Amniotic epithelial cell (primary cell): ENCODE data around the gene KIR2DL3.
"Not testable (repeated sequence)": the region's sequence is repeated elsewhere in the genome, so short reads cannot be mapped to it uniquely, and the experiment has no call there.

ENCODE experiments used
- DNase-seq: peaks from one replicate; pipeline ENCODE4 v3.0.0-alpha.2; 2010; ENCODE audit warnings: low read depth

KIR2DL3 gene

DNA sequence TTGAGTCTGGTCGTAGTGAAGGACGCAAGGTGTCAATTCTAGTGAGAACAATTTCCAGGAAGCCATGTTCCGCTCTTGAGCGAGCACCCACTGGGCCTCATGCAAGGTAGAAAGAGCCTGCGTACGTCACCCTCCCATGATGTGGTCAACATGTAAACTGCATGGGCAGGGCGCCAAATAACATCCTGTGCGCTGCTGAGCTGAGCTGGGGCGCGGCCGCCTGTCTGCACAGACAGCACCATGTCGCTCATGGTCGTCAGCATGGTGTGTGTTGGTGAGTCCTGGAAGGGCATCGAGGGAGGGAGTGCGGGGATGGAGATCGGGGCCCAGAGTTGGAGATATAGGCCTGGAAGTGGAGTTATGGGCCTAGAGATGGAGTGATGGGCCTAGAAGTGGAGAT lies at the start of gene KIR2DL3:
Gene KIR2DL3 (plus strand): TSS at position 208 of the 400 bp plus-strand sequence. CDS start 33 bp downstream, at position 241.
- DNase-seq = not testable (repeated sequence)

DNA sequence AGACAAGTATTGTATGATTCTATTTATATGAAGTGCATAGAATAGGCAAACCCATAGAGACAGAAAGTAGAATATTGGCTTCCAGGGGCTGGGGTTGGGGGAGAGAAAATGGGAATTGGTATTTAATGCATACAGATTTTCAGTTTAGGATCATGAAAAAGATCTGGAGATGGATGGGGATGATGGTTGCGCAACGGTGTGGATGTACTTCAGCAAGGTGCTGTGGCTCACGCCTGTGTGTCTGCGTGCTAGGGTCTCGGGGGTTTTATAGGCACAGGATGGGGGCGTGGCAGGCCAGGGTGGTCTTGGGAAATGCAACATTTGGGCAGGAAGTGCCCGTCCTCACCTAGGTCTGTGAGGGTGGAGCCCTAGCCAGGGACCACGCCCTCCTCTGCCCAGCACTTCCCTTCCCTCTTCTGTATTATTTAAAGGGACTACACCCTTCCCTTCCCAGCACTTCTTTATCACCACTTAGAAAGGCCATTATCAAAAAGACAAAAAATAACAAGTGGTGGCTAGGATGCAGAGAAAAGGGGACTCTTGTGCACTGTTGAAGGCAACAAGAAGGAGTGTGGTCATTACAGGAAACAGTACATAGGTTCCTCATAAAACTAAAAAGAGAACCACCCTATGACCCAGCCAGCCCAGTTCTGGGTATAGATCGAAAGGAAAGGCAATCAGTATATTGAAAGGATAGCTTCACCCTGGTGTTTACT lies 46.6 kb upstream of the KIR2DL3 start:
- DNase-seq = no peak

- no peak for DNase-seq
Observed at GRCh38 chr19:54692298-54692615, 46.1 kb upstream of the KIR2DL3 start.

- no peak for DNase-seq
Observed at GRCh38 chr19:54694648-54695047, 43.7 kb upstream of the KIR2DL3 start.

DNA sequence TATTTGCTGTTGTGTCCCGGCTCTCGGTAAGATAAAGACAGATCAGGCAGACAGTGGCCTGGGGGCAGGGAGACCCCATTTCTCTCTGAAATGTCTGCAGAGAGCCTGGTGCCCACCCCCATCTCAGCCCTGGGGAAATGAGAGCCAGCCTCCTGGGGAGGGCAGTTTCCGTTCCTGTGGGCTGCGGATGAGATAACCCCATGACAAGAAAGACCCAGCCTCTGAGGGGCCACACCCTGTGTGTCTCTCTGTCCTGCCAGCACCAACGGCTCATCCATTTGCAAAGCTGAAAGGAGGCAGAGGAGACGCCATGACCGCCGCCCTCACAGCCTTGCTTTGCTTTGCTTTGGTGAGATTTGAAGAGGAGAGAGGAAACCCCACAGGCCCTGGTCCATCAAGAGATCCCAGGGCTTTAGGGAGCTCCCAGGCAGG lies 42.2 kb upstream of the KIR2DL3 start:
- DNase-seq = no peak

- no peak for DNase-seq
Observed at GRCh38 chr19:54696766-54697165, 41.5 kb upstream of the KIR2DL3 start.

DNA sequence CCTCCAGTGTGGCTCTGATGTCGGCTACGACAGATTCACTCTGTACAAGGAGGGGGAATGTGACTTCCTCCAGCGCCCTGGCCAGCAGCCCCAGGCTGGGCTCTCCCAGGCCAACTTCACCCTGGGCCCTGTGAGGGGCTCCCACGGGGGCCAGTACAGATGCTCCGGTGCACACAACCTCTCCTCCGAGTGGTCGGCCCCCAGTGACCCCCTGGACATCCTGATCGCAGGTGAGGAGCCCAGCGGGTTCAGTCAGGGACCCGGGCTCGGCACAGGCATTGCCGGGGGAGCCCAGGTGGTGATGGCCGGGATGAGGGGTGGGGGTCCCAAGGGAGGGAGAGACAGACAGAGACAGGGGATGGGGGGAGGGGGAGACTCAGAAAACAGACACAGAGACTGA lies 40.6 kb upstream of the KIR2DL3 start:
- not testable (repeated sequence) for DNase-seq

DNA sequence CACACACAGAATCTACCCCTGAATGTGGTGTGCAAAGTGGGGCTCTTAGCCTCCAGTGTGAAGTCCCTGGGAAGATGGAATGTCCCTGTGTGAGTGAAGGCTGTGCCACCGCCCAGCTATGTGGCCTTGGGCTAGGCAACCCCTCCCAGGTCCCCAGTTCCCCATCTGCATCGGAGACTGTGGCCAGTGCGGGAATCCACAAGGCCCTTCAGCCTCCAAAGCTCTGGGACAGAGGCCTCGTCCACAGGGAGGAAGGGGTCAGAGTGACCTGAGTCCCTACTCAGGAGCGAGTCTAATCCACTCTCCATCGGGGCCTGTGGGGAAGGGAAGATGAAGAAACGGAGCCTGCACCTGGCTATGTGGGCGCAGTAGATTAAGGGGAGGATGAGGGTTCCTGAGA lies 33.4 kb upstream of the KIR2DL3 start:
- no peak for DNase-seq

DNA sequence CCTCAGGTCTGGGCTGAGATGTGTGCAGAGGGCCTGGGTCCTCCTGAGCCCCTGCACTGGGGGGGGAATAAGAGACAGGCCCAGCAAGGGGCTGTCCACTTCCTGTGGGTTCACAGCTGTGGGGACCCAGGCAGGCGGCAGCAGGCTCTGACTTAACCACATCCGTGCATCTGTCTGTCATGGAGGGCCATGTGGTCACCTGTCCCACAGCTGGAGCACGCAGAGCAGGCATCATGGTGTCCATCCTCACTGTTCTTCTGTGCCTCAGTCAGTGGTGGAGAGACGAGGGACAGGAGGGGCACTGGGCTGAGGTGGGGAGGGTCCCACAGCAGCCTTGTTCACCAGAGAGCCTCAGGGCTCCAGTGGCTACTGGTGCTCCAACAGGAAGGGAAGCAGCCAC lies 30.4 kb upstream of the KIR2DL3 start:
- DNase-seq = no peak

DNA sequence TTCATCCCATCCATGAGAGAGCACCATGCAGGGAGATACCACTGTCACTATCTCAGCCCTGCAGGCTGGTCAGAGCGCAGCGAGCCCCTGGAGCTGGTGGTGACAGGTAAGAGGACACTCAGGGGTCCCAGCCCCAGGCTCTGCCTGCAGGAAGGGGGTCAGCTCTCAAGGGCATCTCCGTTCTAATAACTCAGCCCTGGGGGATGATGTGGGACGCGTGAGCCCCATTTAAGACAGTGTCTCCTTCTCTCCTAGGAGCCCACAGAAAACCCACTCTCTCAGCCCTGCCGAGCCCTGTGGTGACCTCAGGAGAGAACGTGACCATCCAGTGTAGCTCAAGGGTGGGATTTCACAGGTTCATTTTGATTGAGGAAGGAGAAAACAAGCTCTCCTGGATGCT lies 29.5 kb upstream of the KIR2DL3 start:
- DNase-seq = no peak

DNA sequence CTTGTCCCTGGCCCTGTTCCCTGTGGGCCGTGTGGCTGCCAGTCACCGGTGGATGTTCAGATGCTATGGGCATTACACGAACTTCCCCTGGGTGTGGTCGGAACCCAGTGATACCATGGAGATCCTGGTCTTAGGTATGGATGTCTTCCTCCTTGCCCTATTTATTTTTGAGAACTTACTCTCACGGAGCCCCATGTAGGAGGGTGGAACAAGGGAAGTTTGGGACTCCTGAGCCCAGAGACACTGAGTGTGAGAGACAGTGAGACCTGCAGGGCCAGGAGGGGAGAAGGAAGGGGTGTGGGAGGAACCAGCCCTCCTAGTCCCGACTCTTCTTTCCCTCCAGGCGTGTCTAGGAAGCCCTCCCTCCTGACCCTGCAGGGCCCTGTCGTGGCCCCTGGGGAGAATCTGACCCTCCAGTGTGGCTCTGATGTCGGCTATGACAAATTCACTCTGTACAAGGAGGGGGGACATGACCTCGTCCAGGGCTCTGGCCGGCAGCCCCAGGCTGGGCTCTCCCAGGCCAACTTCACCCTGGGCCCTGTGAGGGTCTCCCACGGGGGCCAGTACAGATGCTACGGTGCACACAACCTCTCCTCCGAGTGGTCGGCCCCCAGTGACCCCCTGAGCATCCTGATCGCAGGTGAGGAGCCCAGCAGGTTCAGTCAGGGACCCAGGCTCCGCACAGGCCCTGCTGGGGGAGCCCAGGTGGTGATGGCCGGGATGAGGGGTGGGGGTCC lies 28.9 kb upstream of the KIR2DL3 start:
- DNase-seq = no peak

- DNase-seq = not testable (repeated sequence)
Observed at GRCh38 chr19:54709956-54710355, 28.4 kb upstream of the KIR2DL3 start.

DNA sequence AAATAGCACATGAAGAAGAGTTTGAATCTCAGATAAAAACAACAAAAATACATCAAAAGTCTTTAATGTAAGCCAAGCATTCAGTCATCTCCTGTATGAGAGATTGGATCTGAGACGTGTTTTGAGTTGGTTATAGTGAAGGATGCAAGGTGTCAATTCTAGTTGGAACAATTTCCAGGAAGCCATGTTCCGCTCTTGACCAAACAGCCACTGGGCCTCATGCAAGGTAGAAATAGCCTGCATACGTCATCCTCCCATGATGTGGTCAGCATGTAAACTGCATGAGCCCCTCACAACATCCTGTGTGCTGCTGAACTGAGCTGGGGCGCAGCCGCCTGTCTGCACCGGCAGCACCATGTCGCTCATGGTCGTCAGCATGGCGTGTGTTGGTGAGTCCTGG lies 14.2 kb upstream of the KIR2DL3 start, which contains the start of gene KIR3DL3:
Gene KIR3DL3 (plus strand): TSS at position 301 of the 400 bp plus-strand sequence. CDS start 55 bp downstream, at position 356.
- DNase-seq = no peak

GRCh38 chr19:54724644-54725043 lies 13.7 kb upstream of the KIR2DL3 start:
- no peak for DNase-seq

- no peak for DNase-seq
Observed at GRCh38 chr19:54725321-54725720, 13.0 kb upstream of the KIR2DL3 start.

- DNase-seq = no peak
Observed at GRCh38 chr19:54727562-54727961, 10.8 kb upstream of the KIR2DL3 start.

- DNase-seq = no peak
Observed at GRCh38 chr19:54728167-54728566, 10.1 kb upstream of the KIR2DL3 start.

GRCh38 chr19:54729416-54730188 lies 8.7 kb upstream of the KIR2DL3 start:
- no peak for DNase-seq

GRCh38 chr19:54731191-54731590 lies 7.1 kb upstream of the KIR2DL3 start:
- DNase-seq = no peak

DNA sequence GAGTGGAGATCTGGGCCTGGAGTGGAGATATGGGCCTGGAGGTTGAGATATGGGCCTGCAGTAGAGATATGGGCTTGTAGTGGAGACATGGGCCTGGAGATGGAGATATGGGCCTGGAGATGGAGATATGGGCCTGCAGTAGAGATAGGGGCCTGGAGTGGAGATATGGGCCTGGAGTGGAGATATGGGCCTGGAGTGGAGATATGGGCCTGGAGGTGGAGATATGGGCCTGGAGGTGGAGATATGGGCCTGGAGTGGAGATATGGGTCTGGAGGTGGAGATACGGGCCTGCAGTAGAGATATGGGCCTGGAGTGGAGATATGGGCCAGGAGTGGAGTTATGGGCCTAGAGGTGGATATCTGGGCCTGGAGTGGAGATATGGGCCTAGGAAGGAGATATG lies 402 bp downstream of the KIR2DL3 start:
- DNase-seq = no peak

DNA sequence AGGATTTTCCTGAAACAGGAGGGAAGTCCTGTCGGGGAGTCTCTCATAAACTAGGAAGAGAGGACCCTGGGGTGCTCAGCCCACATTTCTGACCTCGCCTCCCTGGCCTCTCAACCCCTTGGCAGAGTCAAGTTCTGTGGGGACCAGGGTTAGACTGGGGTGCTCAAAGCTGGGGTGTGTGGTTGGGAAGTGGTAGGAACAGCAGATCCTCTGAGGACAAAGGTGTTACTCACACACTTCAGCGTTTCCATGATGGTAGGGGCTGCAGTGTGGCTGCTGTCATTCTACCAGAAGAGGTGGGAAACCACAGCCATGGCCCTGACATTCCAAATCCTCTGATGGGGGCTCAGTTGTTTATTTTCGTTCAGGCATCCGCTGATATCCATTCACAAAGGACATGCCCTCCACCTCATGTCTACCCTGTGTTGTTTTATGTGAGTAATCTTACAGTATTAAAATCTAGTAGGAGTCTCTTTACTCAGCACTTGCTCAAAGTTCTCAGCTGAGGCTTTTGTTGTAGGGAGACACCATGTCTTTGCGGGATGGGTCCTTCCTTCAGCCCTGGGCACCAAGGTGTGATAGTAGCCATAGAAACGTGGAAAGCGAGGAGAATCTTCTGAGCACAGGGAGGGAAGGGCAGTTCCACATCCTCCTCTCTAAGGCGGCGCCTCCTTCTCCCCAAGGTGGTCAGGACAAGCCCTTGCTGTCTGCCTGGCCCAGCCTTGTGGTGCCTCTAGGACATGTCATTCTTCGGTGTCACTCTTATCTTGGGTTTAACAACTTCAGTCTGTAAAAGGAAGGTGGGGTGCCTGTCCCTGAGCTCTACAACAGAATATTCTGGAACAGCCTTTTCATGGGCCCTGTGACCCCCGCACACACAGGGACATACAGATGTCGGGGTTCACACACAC lies 1.5 kb downstream of the KIR2DL3 start:
- no peak for DNase-seq

- DNase-seq = not testable (repeated sequence)
Observed at GRCh38 chr19:54741950-54742349, 3.6 kb downstream of the KIR2DL3 start.
